Tibial nerve (tissue), 4 donors: Measurements from ENCODE around the gene FBXL15. TPM values are rescaled to one million over a fixed set of nuclear protein-coding genes. Genes with fewer than 3 reads are reported as not detected.

ENCODE experiments used
- DNase-seq, 2 donors: peaks; one replicate each; pipeline ENCODE4 v3.0.0-alpha.2; 2019; ENCODE audit warnings: low spot score in 2 of 2
- H3K27ac ChIP-seq, 4 donors: fragments of 200-600 bp; sonication (generic) in 3 of 4; one replicate each; pipeline ENCODE4 v1.5.1; 2017 to 2019; ENCODE audit warnings: mild to moderate bottlenecking in 1 of 4
- H3K27me3 ChIP-seq, 2 donors: fragments of 200-600 bp; sonication (generic) in 1 of 2; one replicate each; pipeline versions ENCODE4 v1.5.1 to v1.6.0; 2017 to 2019
- H3K36me3 ChIP-seq, 3 donors: fragments of 200-600 bp; sonication (generic); one replicate each; pipeline ENCODE4 v1.5.1; 2018 to 2019
- H3K4me1 ChIP-seq, 4 donors: fragments of 200-600 bp; sonication (generic) in 3 of 4; one replicate each; pipeline ENCODE4 v1.5.1; 2017 to 2019
- H3K4me3 ChIP-seq, 4 donors: fragments of 200-600 bp; sonication (generic) in 3 of 4; one replicate each; pipeline ENCODE4 v1.5.1; 2017 to 2019; ENCODE audit warnings: mild to moderate bottlenecking in 1 of 4, moderate library complexity in 1 of 4
- H3K9me3 ChIP-seq, 4 donors: fragments of 200-600 bp; sonication (generic) in 3 of 4; one replicate each; pipeline ENCODE4 v1.5.1; 2017 to 2019
- EP300 ChIP-seq, 2 donors: sonication (generic); formaldehyde crosslinking; IDR thresholded peaks; one replicate each; pipeline ENCODE4 v1.6.1; 2017; ENCODE audit warnings: antibody characterized with exemption in 2 of 2, mild to moderate bottlenecking in 1 of 2
- POLR2A ChIP-seq, 2 donors: fragments of 450-650 bp; IDR thresholded peaks; one replicate each; pipeline ENCODE4 v1.6.1; 2017; ENCODE audit warnings: antibody characterized with exemption in 2 of 2, mild to moderate bottlenecking in 2 of 2, moderate library complexity in 2 of 2
- WGBS, 2 donors: methylation state at CpG; one replicate each; pipeline ENCODE4 v1.1.5; 2018; 5-methylcytosine and 5-hydroxymethylcytosine counted together
- total RNA-seq, 4 donors: library from RNA; depleted of rRNA; stranded (reverse); fragments of >200 nt; gene quantifications; one replicate each; pipeline ENCODE4 v1.1.0, GENCODE V29; 2016
- TF ChIP-seq, protein P1 (sequence below), 5 experiments: fragments of 200-600 bp in 3 of 5; fragments of 450-650 bp in 2 of 5; sonication (generic) in 3 of 5; IDR thresholded peaks; one replicate each; pipeline ENCODE4 v1.5.1; 2016 to 2019; ENCODE audit warnings: antibody characterized with exemption in 5 of 5, mild to moderate bottlenecking in 3 of 5, moderate library complexity in 2 of 5

The FBXL15 gene
- total RNA-seq, 4 donors from 2014 or later: 25.8 to 51.1 (median 46.2) TPM

DNA sequence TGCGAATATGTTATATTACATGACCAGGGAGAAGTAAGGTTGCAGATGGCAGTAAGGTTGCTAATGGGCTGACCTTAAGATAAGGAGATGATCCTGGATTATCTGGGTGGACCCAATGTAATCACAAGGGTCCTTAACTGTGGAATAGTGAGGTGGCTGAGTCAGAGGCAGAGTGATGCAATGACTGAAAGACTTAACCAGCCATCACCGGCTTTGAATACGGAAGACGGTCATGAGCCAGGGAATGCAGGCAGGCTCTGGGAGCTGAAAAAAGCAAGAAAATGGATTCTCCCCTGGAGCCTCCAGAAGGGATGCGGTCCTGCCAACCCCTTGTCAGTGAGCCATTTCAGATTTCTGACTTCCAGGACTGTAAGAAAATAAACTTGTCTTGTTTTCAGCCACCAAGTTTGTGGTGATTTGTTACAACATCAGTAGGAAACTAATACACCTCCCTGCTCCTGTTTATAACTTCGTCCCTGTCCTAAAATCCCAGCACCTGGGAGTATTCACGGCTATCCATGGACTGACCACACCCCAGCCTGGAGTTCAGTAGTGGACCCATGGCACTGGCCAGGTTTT is 35.3 kb downstream of the FBXL15 start:
- Histone ChIP-seq H3K4me1 (peaks cover 0 to 23% (median 7%) of the 10 kb centered on the region in 4 donors), H3K36me3 (peaks cover 0 to 6% (median 0%) of the 10 kb centered on the region in 3 donors), H3K27ac (no peak overlapping the region), H3K27me3 (no peaks in the 10 kb centered on the region), H3K9me3 (no peaks in the 10 kb centered on the region), H3K4me3 (no peak overlapping the region)
- DNase-seq: no peak
- 79 to 84% methylated on average over 7 of the region's 7 CpGs for WGBS, 2 donors
- no peak for TF ChIP-seq EP300 (IDR thresholded peaks at IDR 0.05)
- TF ChIP-seq POLR2A (IDR thresholded peaks at IDR 0.05): no peak
- TF ChIP-seq, protein P1, sequence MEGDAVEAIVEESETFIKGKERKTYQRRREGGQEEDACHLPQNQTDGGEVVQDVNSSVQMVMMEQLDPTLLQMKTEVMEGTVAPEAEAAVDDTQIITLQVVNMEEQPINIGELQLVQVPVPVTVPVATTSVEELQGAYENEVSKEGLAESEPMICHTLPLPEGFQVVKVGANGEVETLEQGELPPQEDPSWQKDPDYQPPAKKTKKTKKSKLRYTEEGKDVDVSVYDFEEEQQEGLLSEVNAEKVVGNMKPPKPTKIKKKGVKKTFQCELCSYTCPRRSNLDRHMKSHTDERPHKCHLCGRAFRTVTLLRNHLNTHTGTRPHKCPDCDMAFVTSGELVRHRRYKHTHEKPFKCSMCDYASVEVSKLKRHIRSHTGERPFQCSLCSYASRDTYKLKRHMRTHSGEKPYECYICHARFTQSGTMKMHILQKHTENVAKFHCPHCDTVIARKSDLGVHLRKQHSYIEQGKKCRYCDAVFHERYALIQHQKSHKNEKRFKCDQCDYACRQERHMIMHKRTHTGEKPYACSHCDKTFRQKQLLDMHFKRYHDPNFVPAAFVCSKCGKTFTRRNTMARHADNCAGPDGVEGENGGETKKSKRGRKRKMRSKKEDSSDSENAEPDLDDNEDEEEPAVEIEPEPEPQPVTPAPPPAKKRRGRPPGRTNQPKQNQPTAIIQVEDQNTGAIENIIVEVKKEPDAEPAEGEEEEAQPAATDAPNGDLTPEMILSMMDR (IDR thresholded peaks at IDR 0.05): no peak

DNA sequence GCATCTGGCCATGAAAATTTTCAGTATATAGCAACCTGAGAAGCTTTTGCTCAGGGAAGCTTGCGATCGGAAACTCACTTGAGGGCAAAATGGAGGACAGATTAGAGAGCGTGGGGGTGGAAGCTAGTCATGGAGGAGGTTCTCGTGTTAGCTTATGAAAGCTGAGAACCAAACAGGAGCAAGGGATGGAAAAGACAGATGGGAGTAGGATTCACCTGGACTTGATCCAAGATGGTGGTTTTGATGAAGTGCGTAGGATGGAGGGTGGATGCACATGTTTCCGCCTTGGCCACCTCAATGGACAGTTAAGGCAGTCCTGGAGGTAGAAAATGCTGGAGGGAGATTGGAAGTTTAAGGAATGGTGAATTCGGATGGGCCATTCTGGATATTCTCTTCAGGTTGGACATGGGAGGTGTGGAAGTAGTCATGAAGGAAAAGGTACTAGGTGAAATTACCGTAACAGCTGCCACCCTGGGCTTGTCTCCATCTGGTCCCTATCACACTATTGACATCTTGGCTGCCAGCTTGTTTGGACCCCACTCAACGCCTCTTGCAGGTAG is 37.0 kb downstream of the FBXL15 start:
- DNase-seq: no peak
- H3K27ac ChIP-seq: no peak overlapping the region
- peaks cover 0 to 6% (median 0%) of the 10 kb centered on the region in 3 donors for H3K36me3 ChIP-seq
- peaks cover 0 to 27% (median 12%) of the 10 kb centered on the region in 4 donors for H3K4me1 ChIP-seq
- TF ChIP-seq POLR2A (IDR thresholded peaks at IDR 0.05): no peak
- TF ChIP-seq, protein P1 (IDR thresholded peaks at IDR 0.05): no peak
- H3K4me3 ChIP-seq: no peak overlapping the region
- no peaks in the 10 kb centered on the region for H3K27me3 ChIP-seq
- 84 to 86% methylated on average over 9 of the region's 9 CpGs for WGBS, 2 donors
- H3K9me3 ChIP-seq: no peaks in the 10 kb centered on the region

DNA sequence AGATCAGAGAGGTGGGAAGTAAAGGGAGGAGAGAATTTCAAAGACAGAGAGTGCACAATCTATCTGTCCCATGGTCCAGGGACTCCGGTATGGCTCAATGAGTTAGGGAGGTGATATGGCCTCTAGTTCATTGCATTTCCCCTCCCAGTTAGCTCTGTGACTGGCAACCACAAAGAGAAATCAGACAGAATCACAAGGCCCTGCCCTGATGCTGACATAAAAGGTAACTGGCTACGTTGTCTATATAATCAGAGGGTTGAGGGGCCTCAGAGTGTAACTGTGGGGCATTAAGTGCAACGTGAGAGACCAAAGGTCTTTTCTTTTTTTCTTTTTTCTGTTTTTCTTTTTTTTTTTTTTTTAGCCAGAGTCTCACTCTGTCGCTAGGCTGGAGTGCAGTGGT is 38.0 kb downstream of the FBXL15 start:
- Histone ChIP-seq H3K27me3 (no peaks in the 10 kb centered on the region), H3K9me3 (no peaks in the 10 kb centered on the region), H3K36me3 (peaks cover 0 to 6% (median 0%) of the 10 kb centered on the region in 3 donors), H3K4me3 (no peak overlapping the region), H3K27ac (no peak overlapping the region), H3K4me1 (peaks cover 0 to 28% (median 12%) of the 10 kb centered on the region in 4 donors)
- 67 to 74% methylated on average over 4 of the region's 4 CpGs for WGBS, 2 donors
- TF ChIP-seq POLR2A (IDR thresholded peaks at IDR 0.05): no peak
- no peak for TF ChIP-seq EP300 (IDR thresholded peaks at IDR 0.05)
- TF ChIP-seq, protein P1 (IDR thresholded peaks at IDR 0.05): no peak
- no peak for DNase-seq

DNA sequence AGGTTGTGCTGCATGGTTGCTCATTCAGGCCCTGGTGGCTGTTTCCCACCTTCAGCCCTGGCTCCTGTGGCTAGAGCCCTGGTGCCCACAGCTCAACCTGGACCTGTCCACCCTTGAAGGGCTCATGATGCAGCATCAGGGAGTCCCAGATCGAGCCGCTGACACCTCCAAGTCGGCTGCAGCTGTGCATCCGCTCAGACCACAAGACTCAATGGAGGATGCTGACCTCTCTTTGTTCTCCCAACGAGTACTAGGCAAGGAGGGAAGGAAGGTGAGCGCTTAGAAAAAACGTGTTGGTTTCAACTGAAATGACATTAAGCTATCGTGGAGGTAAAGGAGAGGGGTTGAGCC is 40.2 kb downstream of the FBXL15 start:
- TF ChIP-seq POLR2A (IDR thresholded peaks at IDR 0.05): no peak
- Histone ChIP-seq H3K27ac (peak overlapping the region in 2 of 4 donors; percentile 54 to 74), H3K27me3 (no peaks in the 10 kb centered on the region), H3K9me3 (no peaks in the 10 kb centered on the region), H3K36me3 (peaks cover 0 to 6% (median 0%) of the 10 kb centered on the region in 3 donors), H3K4me1 (peaks cover 0 to 28% (median 12%) of the 10 kb centered on the region in 4 donors), H3K4me3 (peak overlapping the region; percentile 46 to 94 (median 61))
- WGBS, 2 donors: 26 to 36% methylated on average over 8 of the region's 8 CpGs
- no peak for DNase-seq

DNA sequence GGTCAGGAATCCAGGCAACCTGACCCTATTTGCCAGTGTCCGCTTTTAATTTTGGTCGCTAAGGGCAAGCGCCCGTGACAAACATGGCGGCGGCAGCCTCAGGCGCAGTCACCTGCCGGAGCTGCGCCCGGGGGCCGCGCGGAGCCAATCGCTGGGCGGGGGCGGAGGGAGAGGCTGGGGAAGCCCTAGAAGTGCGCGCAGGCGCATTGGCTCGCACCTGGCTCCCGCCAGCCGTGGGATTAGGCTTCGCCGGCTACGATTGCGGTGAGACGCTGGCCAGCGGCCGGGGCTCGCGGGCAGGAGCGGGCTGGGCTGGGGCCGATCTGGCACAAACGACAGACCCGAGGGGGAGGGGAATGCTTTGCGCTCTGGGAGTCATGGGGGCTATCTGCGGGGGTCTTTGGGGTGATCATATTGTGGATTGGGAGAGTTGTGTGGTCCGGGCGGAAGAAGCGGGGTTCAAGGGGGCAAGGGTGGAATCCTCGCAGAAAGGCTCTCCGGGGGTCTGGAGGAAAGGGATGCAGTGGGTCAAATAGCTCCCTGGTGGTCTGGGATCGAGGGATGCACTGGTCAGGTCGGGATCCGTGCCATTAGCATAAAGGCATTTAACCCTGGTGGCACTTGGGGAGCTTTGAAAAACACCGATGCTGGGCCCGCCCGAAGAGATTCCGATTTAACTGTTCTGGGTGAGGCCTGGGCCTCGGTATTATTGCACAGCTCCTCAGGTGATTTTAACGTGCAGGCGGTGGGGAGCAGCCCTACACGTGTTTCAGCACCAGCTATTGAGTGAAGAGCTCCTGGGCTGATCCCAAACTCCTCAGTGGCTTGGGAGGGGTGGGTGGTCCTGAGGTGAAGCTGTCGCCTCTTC is 40.8 kb downstream of the FBXL15 start:
- 5 to 6% methylated on average over 32 to 37 of the region's 54 CpGs for WGBS, 2 donors
- no peaks in the 10 kb centered on the region for H3K9me3 ChIP-seq
- peaks cover 0 to 28% (median 12%) of the 10 kb centered on the region in 4 donors for H3K4me1 ChIP-seq

More for the DNA sequence above, 40.8 kb downstream of the FBXL15 start:
- Histone ChIP-seq H3K27ac (peak overlapping the region in 3 of 4 donors; percentile 40 to 74 (median 54)), H3K27me3 (no peaks in the 10 kb centered on the region), H3K4me3 (peak overlapping the region; percentile 46 to 94 (median 61)), H3K36me3 (peaks cover 0 to under 1% (median 0%) of the 10 kb centered on the region in 3 donors)
- peak; percentile 70 to 74 for DNase-seq
- TF ChIP-seq, protein P1 (IDR thresholded peaks at IDR 0.05): peak in 1 of 5 experiments; percentile 16
- TF ChIP-seq EP300 (IDR thresholded peaks at IDR 0.05) (peak; percentile 61 to 69), POLR2A (IDR thresholded peaks at IDR 0.05) (no peak)
